HG03196 (cell line): Measurements from ENCODE around the gene L2HGDH.

Source experiments
- ATAC-seq: cut with Tn5 transposase; IDR thresholded peaks from one replicate; pipeline ENCODE4 v1.9.1; 2021; ENCODE audit not compliant: unreplicated experiment

L2HGDH gene

DNA sequence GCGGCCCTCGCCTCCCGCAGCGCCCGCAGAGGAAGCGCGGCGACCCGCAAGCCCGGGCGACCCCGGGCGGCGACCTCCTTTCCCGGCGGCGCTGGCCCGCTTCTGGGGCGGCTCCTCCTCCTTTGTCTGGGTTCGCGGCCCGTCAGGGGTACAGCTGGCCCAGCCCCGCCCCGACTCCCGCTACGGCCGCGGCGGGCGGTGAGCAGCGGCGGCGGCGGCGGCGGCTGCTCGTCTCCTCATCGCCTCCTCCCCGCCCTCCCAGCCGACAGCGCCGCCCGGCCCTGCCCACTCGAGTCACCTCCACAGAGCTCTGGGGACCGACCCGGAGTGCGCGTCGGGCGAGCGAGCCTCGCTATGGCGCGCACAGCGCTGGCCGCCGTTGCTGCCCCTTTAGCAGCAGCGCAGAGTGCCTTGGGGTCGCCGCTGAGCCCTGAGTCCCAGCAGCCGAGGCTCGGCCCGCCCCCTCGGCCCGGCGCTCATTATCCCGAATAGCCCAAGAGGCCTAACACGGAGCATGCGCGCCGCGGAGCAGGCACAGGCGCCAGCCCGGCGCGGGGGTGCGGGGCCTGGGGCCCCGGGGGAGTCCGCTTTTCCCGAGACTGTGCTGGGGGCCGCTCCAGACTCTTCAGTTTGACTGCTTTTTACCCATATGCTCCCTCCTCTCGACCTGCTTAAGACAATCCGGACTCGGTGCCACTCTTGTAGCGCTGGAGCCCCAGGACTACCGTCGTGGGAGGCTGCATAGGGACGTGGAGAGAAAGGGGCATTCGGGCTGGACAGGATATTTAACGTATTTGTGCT is 80.4 kb downstream of the L2HGDH start, which contains the start of gene SOS2:
Gene SOS2, minus strand, starts transcription at position 104 of the 801 bp plus-strand sequence. CDS start 295 bp downstream, outside the sequence.
- peak; percentile 84 for ATAC-seq

DNA sequence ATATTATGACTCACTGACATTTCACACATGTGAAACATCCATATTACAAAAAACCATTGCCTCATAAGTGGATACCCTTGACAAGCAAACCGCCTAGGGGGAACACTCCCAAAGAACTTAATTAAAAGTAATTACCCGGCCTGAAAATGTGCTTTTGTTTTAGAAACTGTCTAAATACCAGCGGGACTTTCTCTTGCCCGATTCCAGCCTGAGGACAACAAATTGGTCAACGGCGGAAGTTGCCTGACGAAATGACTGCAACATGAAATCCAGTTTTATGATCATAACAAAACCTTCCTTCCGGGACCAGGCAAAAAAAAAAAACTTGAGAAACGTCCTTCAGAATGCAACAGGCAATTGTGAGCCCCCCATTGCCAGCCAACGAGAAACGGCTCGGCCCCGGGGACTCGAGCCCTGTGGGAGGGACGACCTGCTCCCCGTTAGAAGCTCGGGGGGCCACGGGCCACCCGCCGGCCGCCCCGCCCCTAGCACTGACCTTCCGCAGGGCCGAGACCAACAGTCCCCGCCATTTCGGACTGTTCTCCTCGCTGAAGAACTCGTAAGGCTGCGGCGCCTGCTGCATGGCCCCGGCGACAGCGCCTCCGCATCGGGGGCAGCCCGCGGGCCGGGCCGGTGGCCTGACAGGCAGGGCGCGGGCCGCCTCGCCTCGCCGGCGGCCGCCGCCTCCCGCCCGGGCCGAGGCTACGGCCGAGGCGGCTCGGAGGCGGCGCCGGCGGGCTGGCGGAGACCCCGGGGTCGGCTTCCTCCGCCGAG is 81.1 kb downstream of the L2HGDH start:
- peak; percentile 33 for ATAC-seq

DNA sequence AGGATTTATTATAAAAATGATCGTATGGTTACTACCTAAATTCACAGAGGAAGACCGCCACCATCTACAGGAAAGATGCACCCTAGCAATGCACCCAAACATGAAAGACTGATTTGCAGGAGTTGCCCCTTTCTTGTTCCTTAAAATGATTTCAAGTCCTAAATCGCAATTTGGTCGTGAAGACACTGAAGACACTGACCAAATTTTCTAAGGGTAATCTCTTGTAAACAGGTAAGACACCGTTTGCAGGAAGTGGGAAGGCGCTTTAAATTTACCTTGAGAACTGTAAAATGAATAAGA is 81.7 kb downstream of the L2HGDH start:
- ATAC-seq = peak; percentile 1

DNA sequence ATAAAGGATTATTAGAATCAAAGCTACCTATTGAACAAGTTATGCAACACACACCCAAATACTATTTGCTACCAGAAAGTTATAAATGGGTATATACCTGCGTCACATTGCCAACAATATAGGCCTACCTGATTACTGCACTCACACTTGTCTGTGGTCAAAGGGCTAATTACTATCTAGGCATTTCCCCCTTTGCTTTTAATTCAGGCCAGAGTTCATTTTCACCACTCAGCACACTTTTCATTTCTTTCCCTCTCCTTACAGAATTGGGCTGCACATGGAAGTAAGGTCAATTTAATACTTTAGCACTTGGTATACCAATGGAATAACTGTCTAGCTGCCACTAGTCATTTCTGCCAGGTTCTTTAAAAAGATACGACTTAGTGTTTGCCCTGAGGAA is 82.3 kb downstream of the L2HGDH start:
- ATAC-seq = no peak

DNA sequence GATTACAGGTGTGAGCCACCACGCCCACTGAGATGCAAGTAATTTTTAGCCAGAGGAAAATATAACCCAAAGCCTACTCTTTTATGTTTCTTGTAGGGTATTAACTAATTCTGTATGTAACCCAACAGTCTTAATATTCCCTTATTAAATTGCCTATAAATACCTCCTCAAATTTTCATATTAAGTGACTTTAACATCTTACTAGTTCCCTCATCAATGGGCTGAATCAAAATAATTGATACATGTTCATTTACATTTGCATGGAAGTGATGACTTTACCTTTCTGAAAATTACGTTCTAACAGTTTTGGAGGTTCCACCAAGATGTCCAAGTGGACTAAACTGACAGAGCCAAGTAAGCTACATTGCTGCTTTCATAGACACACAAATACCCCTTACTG is 83.7 kb downstream of the L2HGDH start:
- ATAC-seq = no peak

DNA sequence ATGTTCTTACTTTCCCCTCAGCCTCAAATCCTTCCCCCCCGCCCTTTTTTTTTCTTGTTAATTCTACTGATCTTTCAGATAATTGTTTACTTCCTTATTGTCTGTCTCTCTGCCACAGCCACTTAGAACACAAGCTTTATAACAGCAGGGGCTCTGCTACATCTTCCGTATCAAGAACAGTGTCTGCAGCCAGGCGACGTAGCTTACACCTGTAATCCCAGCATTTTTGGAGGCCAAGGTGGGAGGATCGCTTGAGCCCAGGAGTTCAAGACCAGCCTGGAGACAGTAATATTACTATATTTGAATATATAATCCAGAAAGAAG is 86.1 kb downstream of the L2HGDH start:
- ATAC-seq = no peak

DNA sequence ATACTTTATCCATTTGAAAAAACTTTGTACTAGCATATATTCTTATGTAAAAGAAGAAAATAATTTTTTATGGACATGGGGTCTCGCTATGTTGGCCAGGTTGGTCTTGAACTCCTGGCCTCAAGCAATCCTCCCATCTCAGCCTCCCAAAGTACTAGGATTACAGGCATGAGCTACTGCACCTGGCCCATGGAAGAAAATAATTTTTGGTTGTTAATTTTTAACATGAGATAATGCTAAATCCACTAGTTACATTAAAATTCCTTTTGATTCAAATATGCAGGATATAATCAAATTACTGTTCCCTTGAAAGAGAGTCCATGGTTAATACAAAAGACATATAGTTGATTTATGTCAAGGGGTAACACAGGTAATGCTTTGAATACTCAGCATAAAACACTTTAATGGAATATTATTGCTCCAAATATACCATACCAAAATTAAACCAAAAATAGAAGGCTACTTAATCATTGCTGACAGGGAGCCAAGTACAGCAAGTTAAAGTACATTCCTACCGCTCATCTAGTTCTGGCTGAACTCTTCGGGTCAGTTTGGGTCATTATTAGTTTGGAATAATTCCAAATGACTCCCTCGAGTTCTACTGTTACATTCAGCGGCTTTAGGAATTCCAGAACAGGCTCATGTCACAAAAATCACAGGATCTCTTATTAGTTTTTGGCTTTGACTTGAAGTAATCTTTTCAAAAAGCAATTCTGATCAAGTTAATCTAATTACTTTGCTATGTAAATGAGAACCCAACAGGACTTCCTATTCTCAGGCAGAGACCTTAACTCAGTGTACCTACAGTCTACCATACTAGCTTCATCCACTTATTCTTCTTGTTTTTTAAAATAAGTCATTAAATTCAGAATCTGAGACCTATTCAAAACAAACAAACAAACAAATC is 86.7 kb downstream of the L2HGDH start:
- no peak for ATAC-seq

DNA sequence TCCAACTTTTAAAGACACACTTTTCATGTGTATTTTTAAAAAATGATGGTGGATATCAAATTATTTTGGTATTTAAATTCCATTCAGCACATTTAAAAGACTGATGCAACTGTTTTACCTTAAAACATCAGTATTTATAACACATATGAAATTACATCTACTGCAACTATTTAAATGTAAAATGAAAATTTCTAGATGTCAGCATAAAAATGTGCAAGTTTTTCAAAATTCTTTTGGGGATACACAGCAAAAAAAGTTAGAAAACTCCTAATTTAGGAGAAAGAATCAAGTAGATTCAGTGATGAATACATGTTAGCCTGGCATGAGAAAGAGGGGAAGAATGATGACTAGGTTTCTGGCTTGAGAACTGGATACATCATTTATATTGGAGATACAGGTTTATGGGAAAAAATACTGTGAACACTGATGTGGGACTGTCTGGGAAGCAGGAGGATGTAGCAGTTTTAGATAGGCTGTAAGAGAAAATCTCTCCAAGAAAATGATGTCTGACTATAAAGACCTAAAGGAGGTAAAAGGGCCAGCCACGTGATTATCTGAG is 89.9 kb downstream of the L2HGDH start:
- no peak for ATAC-seq

DNA sequence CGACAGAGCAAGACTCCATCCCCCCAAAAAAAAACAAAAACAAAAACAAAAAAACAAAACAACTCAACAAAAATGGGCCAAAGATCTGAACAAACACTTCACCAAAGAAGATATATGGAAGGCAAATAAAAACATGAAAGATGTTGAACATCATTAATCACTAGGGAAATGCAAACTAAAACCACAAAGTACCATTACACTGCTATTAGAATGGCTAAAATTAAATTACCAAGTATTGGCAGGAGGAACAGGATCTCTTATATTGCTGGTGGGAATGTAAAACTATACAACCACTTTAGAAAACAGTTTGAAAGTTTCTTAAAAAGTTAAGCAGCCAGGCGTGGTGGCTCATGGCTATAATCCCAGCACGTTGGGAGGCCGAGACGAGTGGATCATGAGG is 93.5 kb downstream of the L2HGDH start:
- ATAC-seq = no peak

DNA sequence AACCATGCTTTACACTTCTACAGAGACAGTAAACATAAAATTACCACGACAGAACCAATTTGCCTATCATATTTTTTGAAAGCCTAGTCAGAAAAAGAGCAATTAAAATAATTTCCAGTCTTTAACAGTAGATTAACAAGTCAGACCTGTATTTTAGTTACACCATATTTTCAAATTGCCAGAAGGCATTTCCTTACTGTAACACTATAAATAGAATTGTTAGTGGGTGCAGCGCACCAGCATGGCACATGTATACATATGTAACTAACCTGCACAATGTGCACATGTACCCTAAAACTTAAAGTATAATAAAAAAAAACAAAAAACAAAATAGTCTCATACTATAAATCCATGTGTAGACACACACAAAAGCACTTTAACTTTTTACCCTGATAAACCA is 96.6 kb downstream of the L2HGDH start:
- no peak for ATAC-seq

DNA sequence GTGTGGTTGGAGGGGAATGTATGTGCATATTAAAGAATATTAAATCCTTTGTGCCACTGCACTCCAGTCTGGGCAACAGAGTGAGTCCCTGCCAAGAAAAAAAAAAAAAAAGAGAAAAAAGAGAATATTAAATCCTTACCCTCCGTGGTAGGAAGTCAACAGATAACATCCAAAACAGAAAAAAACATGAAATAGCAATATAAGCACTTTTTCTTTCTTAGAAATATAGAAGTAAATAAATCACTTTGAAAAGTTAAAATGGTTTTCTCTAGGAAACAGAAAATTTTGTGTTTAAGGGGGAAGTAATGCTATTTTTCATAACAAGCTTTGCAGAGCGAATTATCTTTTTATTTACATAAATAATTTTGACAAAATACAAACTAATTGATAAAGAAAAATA is 98.2 kb downstream of the L2HGDH start:
- no peak for ATAC-seq

DNA sequence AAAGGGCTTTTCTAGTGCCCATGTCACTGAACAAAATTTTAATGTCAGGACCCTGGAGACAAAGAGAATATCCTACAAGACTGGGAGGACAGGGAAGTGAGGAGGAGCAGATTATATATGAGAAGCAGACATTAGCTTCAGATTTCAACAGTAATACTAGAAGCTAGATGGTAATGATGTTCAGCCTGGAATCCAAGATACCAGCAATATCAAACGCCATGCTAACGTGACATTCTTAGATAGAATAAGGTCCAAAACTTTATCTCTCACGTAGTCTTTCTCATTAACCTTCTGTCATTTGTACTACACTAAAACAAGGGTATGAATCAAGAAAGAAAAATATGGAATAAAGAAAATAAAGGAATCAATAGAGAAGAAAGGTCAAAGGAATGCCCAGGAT is 99.3 kb downstream of the L2HGDH start:
- no peak for ATAC-seq

DNA sequence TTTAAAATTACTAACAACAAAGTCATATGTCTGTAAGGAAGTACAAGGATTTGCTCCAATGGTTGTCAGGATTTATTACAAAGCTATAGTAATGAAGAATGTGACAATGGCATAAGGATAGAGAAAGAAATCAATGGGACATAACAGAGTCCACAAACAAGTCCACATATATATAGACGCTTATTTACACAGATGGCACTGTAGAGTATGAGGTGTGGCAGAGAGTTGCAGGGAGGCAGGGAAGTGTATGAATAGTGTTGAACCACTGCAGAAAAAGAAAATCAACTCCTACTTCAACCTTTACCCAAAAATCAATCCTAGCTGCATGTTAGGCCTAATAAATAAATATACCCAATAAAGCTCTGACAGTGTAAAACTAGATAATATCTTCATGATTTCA is 102.0 kb downstream of the L2HGDH start:
- ATAC-seq = no peak

DNA sequence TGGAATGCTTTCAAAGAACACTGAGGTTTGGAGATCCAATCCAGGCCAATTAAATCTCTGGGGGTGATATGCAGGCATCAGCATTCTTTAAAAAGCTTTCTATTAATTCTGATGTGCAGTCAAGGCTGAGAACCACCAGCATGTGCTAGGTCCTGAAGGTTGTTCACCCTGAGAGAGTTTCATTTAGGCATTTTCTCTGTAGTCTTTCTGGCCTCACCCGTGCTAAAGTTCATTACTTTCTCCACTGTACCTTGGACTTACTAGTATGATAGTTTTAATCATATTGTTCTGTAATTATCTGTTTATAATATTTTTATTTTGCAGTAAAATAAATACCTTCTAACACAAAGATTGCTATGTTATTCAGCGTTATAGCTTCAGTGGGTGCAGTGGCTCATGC is 113.5 kb downstream of the L2HGDH start:
- ATAC-seq = no peak

DNA sequence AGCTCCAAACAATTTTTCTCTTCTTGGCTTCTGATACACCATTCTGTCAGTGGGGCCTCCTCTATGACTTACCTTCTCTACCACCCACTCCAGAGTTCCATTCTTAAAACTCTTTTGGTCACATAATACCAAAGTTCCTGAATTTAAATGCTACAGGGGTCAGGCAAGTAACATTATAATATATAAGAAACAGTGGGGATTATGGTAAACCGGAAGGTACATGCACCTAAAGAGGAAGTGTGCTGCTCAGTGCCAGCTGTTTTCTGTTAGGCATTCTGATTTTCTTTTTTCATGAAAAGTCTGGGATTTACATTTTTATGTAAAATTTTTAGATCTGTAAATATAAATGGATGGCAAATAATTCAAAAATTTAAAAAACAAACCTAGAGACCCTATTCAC is 120.5 kb downstream of the L2HGDH start:
- no peak for ATAC-seq
